ENCODE data around the gene MAGEC3. TPM values are rescaled to one million over a fixed set of nuclear protein-coding genes. Genes with fewer than 3 reads are reported as not detected.

MAGEC3 gene
- total RNA-seq, 1 experiment from 2014 or later, result not detected

- BruUV-seq (replicated peaks), result no TSS peak
- Histone ChIP-seq H3K27ac (ENCODE audit: low read depth, low read length, poor library complexity, severe bottlenecking) (no peak overlapping the region), H3K4me1 (ENCODE audit: insufficient read depth, low read length, poor library complexity, severe bottlenecking) (no peaks in the 10 kb centered on the region), H3K9me3 (ENCODE audit: low read depth, low read length, poor library complexity, severe bottlenecking) (peaks cover 10% of the 10 kb centered on the region), H3K4me3 (ENCODE audit: low read depth, low read length, poor library complexity, severe bottlenecking) (no peak overlapping the region), H3K36me3 (ENCODE audit: insufficient read depth, low read length, poor library complexity, severe bottlenecking) (no peaks in the 10 kb centered on the region), H3K27me3 (replicated peaks; ENCODE audit: insufficient read depth, low read depth, low read length, poor library complexity) (no peaks in the 10 kb centered on the region)
- POLR2A ChIA-PET (ENCODE audit: low non-redundant PET), result no interaction called here
- CTCF ChIA-PET, result no interaction called here
- DNase-seq (ENCODE audit: low spot score), result no peak
- intact Hi-C loops (cut with micrococcal nuclease; ENCODE audit: unreplicated experiment), result no loop called here
- no peak for TF ChIP-seq CTCF (conservative IDR thresholded peaks at IDR 0.05; ENCODE audit: low read depth, low read length)
- TF ChIP-seq EZH2 (IDR thresholded peaks at IDR 0.05; ENCODE audit: borderline replicate concordance, low read depth, low read length, poor library complexity, severe bottlenecking), result no peak
Measured at GRCh38 chrX:141924293-141924692, 86.2 kb downstream of the MAGEC3 start.

- H3K27ac ChIP-seq (ENCODE audit: low read depth, low read length, poor library complexity, severe bottlenecking), result no peak overlapping the region
- no peaks in the 10 kb centered on the region for H3K27me3 ChIP-seq (replicated peaks; ENCODE audit: insufficient read depth, low read depth, low read length, poor library complexity)
- POLR2A ChIA-PET (ENCODE audit: low non-redundant PET), result no interaction called here
- no peaks in the 10 kb centered on the region for H3K36me3 ChIP-seq (ENCODE audit: insufficient read depth, low read length, poor library complexity, severe bottlenecking)
- H3K9me3 ChIP-seq (ENCODE audit: low read depth, low read length, poor library complexity, severe bottlenecking), result peaks cover 8% of the 10 kb centered on the region
- intact Hi-C loops (cut with micrococcal nuclease; ENCODE audit: unreplicated experiment), result no loop called here
- DNase-seq (ENCODE audit: low spot score), result no peak
- no peaks in the 10 kb centered on the region for H3K4me1 ChIP-seq (ENCODE audit: insufficient read depth, low read length, poor library complexity, severe bottlenecking)
- TF ChIP-seq CTCF (conservative IDR thresholded peaks at IDR 0.05; ENCODE audit: low read depth, low read length) (no peak), EZH2 (IDR thresholded peaks at IDR 0.05; ENCODE audit: borderline replicate concordance, low read depth, low read length, poor library complexity, severe bottlenecking) (no peak)
- BruUV-seq (replicated peaks), result no TSS peak
- H3K4me3 ChIP-seq (ENCODE audit: low read depth, low read length, poor library complexity, severe bottlenecking), result no peak overlapping the region
- CTCF ChIA-PET, result no interaction called here
Measured at GRCh38 chrX:141928432-141928831, 90.3 kb downstream of the MAGEC3 start.

- ChIA-PET POLR2A (ENCODE audit: low non-redundant PET) (no interaction called here), CTCF (no interaction called here)
- Histone ChIP-seq H3K4me1 (ENCODE audit: insufficient read depth, low read length, poor library complexity, severe bottlenecking) (no peaks in the 10 kb centered on the region), H3K27me3 (replicated peaks; ENCODE audit: insufficient read depth, low read depth, low read length, poor library complexity) (no peaks in the 10 kb centered on the region), H3K36me3 (ENCODE audit: insufficient read depth, low read length, poor library complexity, severe bottlenecking) (no peaks in the 10 kb centered on the region), H3K27ac (ENCODE audit: low read depth, low read length, poor library complexity, severe bottlenecking) (no peak overlapping the region), H3K9me3 (ENCODE audit: low read depth, low read length, poor library complexity, severe bottlenecking) (peaks cover 8% of the 10 kb centered on the region), H3K4me3 (ENCODE audit: low read depth, low read length, poor library complexity, severe bottlenecking) (no peak overlapping the region)
- BruUV-seq (replicated peaks), result no TSS peak
- no peak for DNase-seq (ENCODE audit: low spot score)
- TF ChIP-seq CTCF (conservative IDR thresholded peaks at IDR 0.05; ENCODE audit: low read depth, low read length), result no peak
- TF ChIP-seq EZH2 (IDR thresholded peaks at IDR 0.05; ENCODE audit: borderline replicate concordance, low read depth, low read length, poor library complexity, severe bottlenecking), result no peak
- intact Hi-C loops (cut with micrococcal nuclease; ENCODE audit: unreplicated experiment), result no loop called here
Measured at GRCh38 chrX:141934059-141934641, 96.0 kb downstream of the MAGEC3 start.

Measured in A673 (cell line).